Brain microvascular endothelial cell (primary cell): ENCODE results near the gene CDKN1A.

Experiments
- DNase-seq: peaks from one replicate; pipeline ENCODE4 v3.0.0-alpha.2; 2020
- H3K27ac ChIP-seq: fragments of 250-450 bp; sonication (Bioruptor Pico); 2 replicates; pipeline ENCODE4 v1.5.1; 2020; ENCODE audit warnings: mild to moderate bottlenecking, moderate library complexity
- H3K27me3 ChIP-seq: fragments of 250-450 bp; sonication (Bioruptor Pico); replicated peaks from 2 replicates; pipeline ENCODE4 v1.5.1; 2020; ENCODE audit warnings: mild to moderate bottlenecking
- H3K36me3 ChIP-seq: fragments of 250-450 bp; sonication (Bioruptor Pico); replicated peaks from 2 replicates; pipeline ENCODE4 v1.5.1; 2020; ENCODE audit warnings: mild to moderate bottlenecking
- H3K4me3 ChIP-seq: 2 replicates; pipeline ENCODE4 v1.5.1; 2011; ENCODE audit warnings: low read depth, mild to moderate bottlenecking, control low read depth, low read length, moderate library complexity
- in situ Hi-C: cut with HindIII; loops from 2 replicates; pipeline ENCODE4 v1.10.0; 2017; ENCODE audit warnings: low sequenced_read_pairs, low pct_ligation_motif_present
- TF ChIP-seq, protein P1 (sequence below): IDR thresholded peaks from 2 replicates; pipeline ENCODE4 v1.5.1; 2011; ENCODE audit warnings: low read depth, mild to moderate bottlenecking, moderate library complexity, low read length, control low read depth, inconsistent platforms; ENCODE audit errors: missing control alignments

The CDKN1A gene

DNA sequence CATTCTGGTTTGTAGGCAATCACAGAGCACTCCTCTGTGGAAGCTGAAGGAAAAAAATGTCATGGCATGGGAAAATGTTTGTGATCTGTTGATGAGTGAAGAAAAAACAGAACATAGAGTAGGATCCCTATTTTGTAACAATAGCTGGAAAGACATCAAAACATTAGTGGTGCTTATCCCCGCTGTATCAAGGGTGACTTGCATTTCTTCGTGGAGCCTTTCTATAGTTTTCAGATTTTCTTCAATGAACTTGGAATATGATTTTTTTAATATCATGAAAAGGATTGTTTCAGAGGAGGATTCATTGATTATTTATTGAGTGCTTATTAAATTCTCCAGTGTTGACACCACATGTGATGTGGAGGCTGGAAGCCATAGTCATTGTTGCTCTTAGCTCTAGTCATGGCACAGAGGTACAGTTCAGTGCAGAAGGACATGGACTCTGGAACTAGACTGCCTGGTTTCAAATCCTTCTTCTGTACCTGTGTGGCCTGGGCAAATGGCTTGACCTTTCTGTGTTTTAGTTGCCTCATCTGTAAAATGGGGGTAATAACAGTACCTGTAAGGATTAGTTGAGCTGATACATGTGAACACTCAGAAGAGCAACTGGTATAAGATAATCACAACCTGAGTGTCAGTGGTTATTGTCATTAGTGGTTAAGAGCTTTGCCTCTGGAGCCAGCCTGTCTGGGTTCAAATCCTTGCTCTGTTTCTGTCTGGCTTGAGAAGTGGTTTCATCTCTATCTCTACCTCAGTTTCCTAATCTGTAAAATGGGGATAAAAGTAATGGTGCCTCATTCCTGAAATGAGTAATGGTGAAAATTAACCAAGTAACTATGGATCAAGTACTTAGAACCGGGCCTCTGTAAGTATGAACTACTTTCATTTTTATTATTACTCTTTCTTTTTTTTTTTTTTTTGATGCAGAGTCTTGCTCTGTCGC lies 14.7 kb upstream of the CDKN1A start:
- in situ Hi-C loops: no loop called here
- no peak for DNase-seq
- no peaks in the 10 kb centered on the region for H3K27me3 ChIP-seq
- TF ChIP-seq, protein P1, sequence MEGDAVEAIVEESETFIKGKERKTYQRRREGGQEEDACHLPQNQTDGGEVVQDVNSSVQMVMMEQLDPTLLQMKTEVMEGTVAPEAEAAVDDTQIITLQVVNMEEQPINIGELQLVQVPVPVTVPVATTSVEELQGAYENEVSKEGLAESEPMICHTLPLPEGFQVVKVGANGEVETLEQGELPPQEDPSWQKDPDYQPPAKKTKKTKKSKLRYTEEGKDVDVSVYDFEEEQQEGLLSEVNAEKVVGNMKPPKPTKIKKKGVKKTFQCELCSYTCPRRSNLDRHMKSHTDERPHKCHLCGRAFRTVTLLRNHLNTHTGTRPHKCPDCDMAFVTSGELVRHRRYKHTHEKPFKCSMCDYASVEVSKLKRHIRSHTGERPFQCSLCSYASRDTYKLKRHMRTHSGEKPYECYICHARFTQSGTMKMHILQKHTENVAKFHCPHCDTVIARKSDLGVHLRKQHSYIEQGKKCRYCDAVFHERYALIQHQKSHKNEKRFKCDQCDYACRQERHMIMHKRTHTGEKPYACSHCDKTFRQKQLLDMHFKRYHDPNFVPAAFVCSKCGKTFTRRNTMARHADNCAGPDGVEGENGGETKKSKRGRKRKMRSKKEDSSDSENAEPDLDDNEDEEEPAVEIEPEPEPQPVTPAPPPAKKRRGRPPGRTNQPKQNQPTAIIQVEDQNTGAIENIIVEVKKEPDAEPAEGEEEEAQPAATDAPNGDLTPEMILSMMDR: no peak
- H3K36me3 ChIP-seq: no peaks in the 10 kb centered on the region
- H3K4me3 ChIP-seq: no peak overlapping the region
- H3K27ac ChIP-seq: no peak overlapping the region

DNA sequence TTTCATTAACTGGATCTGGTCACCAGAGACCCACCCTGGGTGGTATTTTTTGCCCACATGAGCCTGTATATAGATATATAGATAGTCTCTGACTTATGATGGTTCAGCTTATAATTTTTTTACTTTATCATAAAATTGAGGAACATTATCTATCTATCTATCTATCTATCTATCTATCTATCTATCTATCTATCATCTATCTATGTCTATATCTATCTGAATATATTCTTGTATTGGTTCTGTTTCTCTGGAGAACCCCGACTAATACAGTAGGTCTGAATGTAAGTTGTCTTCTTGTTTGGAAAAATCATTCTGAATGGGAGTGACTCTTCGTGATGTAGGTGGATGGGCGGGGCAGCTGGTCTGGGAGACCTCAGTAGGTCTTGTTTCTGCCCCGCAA lies 13.3 kb upstream of the CDKN1A start:
- DNase-seq: no peak
- Histone ChIP-seq H3K27me3 (no peaks in the 10 kb centered on the region), H3K27ac (no peak overlapping the region), H3K36me3 (no peaks in the 10 kb centered on the region), H3K4me3 (no peak overlapping the region)
- in situ Hi-C loops: no loop called here
- TF ChIP-seq, protein P1: no peak

DNA sequence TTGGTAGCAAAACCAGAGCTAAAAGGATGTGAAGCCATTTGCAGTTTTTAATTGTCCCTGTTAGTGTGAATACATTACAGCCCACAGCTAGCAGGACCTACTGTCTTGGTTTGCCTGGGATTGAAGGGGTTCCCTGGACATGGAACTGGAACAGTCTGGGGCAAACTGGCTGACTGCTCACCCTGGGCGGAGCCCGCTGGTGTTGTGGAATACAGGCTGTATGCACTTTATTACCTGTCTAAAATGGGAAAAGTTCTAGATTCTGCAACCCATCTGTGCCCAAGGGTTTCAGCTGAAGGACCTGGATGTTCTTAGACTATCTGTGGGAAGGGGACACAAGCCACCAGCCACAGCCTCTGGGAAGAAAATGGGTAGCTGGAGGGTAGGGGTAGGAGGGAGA lies 12.2 kb upstream of the CDKN1A start:
- in situ Hi-C loops: no loop called here
- DNase-seq: no peak
- Histone ChIP-seq H3K36me3 (no peaks in the 10 kb centered on the region), H3K27me3 (no peaks in the 10 kb centered on the region), H3K4me3 (no peak overlapping the region), H3K27ac (no peak overlapping the region)
- TF ChIP-seq, protein P1: no peak

DNA sequence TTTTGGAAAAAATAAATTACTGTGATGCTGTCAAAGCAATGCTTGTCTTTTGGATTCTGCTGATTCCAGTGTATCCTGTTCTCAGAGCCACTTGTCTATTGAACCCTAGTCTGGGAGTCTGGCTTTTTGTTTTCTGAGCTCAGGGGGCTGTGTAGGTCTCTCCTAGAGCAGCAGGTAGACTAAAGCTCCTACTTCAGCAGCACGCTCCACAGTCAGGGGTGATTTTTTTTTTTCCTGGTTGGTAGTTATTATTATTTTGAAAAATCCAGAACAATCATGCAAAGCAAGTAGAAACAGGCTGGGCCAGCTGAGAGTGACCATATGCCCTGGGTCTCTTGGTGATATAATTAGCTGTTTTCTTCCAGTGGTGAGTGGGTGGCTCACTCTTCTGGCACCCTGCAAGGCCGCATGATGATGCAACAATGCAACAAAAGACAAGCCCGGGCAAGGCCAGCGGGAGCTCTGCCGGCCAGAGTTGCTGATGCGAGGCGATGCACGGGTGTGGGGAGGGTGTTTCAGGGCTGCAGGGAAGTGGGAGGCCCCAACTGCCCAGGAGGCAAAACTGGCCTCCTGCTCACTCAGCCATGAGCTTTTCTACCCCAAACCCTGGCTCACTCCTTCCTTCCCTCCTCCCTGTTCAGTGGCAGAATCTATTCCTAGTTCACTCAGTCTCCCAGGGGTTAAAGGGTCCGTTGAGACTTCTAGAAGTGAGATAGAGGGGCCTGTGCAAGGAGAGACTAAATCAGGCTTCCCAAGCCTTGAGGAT lies 11.5 kb upstream of the CDKN1A start:
- TF ChIP-seq, protein P1: no peak
- H3K27me3 ChIP-seq: no peaks in the 10 kb centered on the region
- peak; percentile 93 for DNase-seq
- peak overlapping the region; percentile 46 for H3K27ac ChIP-seq
- in situ Hi-C loops: no loop called here
- no peaks in the 10 kb centered on the region for H3K36me3 ChIP-seq
- no peak overlapping the region for H3K4me3 ChIP-seq

DNA sequence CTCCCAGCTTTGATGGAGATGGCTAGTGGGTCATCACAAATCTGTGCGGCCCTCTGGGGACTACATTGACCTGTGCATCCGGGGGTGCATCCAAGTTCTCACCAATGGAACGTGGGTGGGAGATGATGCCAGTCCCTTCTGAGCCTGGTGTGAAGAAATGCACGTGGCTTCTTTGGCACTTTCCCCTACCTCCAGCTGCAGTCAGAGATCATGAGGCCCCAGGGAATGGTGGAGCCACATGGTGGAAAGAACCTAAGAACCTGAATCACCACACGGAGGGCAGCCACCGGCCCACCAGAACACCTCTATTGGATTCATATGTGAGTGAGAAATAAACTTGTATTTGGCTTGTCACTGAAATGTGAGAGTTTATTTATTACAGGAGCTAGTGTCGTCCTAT lies 9.9 kb upstream of the CDKN1A start:
- no peak for DNase-seq
- no peak overlapping the region for H3K4me3 ChIP-seq
- H3K36me3 ChIP-seq: no peaks in the 10 kb centered on the region
- no peak overlapping the region for H3K27ac ChIP-seq
- H3K27me3 ChIP-seq: no peaks in the 10 kb centered on the region
- in situ Hi-C loops: no loop called here
- TF ChIP-seq, protein P1: no peak
